ENCODE measurements around the gene CADM2.
"Not testable (repeated sequence)": the region's sequence is repeated elsewhere in the genome, so short reads cannot be mapped to it uniquely, and the experiment has no call there.

CADM2 gene

DNA sequence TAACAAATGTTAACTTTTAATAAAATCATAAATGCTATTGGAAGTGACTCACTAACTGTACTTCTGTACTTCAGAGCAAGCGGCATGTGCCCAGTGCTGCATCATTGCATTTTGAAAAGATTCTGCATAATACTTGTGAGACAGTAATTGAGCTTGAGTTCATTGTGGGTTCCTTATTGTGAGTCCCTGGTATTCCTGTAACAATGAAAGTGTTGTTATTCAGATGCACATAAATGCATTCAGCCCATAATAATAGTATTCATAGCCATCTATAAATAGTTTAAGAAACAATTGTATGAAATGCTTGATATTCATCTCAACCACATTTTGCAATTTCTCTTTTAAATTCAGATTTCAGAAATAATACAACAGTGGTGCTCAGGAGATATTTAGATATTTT lies 976.4 kb downstream of the CADM2 start:
- DNase-seq (ENCODE audit: low read depth, low spot score): no peak

GRCh38 chr3:85939074-85939482 lies 980.3 kb downstream of the CADM2 start:
- peak; percentile 76 for DNase-seq (ENCODE audit: low read depth, low spot score)

DNA sequence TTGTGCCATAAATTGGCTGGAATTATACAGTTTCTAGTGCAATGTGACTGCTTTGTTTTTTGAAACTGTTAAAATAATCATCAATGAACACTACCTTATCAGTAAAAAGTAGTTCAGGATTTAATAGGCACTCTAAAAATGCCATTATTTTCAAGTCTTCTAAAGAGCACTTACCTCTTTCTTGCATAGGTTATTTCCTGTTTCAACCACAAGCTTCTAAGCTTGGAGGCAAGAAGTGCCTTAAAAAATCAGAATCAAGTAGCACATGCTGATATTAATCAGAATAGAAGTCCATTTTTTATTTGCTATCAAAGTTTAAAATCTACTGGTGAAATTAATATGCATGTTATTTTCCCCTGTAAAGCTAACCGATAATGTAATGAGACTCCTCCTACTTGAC lies 991.6 kb downstream of the CADM2 start:
- DNase-seq (ENCODE audit: low read depth, low spot score): no peak

- no peak for DNase-seq (ENCODE audit: low read depth, low spot score)
Measured at GRCh38 chr3:85960793-85961192, 1002.0 kb downstream of the CADM2 start.

DNA sequence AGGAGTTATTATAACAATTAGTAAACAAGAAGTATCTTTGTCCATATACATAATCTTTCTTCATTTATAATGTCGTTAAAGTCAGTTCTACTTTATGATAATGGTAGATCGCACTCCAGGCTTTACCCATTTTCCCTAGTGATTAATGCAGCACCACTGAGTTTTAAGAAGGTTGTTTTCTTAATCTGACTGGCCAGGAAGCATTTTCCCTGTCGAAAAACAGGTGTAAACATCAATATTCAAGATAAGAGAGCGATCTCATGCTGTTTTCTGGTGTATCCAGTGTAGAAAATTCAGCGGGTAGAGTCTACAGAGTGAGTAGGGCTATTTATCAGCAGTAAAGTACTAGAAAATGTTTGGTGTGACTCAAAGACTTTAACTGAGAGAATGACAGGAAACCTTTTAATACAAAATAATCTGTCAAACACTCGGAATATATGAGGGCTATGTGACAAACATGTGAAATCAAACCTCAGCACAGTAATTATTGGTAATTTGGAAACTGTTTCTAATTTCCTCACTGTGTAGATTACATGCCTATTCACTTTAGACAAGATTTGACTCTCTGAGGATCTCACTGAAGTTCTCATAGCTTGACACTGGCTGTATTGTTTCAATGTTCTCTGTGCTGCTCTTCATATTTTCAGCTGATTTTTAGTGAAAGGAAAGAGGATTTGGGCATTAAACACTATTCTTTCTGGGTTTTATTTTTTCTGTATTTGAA lies 1019.0 kb downstream of the CADM2 start:
- DNase-seq (ENCODE audit: low read depth, low spot score): no peak

DNA sequence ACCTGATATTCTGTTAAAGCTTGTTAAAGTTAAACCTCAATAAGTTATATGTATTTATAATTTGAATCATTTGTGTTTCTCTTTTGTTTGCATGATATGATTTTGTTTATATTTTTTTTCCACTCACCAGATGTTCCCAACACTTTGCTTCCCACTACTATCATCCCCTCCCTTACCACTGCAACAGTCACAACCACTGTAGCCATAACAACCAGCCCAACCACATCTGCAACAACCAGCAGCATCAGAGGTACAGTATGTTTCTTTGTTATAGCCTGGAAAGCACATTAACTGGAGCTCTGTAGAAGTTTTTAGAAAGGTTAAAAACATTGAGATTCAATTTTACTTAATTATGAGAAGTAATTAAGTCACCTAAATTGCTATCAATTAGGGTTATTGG lies 1020.2 kb downstream of the CADM2 start:
- no peak for DNase-seq (ENCODE audit: low read depth, low spot score)

- not testable (repeated sequence) for DNase-seq (ENCODE audit: low read depth, low spot score)
Measured at GRCh38 chr3:85989581-85989980, 1030.8 kb downstream of the CADM2 start.

- DNase-seq (ENCODE audit: low read depth, low spot score): peak; percentile 19
Measured at GRCh38 chr3:86029590-86029989, 1070.8 kb downstream of the CADM2 start.

DNA sequence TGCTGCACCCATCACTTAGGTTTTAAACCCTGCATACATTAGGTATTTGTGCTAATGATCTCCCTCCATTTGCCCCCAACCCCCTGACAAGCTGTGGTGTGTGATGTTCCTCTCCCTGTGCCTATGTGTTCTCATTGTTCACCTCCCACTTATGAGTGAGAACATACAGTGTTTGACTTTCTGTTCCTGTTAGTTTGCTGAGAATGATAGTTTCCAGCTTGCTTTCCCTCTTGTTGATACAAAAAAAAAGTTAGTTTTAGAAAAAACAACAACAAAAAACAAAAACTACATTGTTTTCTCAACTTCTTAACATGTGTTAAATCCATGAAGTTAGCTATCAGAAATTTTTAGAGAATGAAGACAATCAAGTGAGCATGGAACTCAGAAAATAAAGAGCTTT lies 1079.1 kb downstream of the CADM2 start:
- DNase-seq (ENCODE audit: low read depth, low spot score): no peak

DNA sequence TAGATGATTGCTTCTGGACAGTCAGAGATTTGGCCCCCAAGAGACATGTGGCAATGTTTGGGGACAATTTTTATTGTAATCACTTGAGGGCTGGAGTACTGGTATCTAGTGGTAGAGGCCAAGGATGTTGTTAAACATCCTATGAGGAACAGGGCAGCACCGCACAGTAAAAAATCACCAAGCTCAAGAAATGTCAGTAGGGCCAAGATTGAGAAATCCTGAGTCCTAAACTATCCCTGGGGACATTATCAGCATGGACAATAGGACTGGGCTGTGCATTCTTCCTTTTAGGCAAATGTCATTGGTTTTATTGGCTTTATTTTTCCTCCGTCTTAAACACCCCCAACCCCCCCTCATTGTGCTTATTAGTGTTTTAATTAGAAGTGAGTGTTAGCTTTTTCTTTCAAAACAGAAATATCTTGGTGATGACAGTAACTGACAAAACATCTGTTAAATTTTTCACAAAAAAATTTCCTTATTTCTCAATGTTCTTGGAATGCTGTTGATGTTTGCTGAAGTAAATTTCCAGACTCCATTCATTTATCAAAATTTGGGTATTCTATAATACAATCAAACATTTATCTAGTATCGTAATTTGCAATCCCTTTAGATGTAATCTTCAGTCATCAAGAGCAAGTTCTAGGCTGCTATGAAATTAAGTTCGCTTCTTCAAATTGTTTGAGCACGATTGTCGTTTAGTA lies 1087.8 kb downstream of the CADM2 start:
- DNase-seq (ENCODE audit: low read depth, low spot score): no peak

DNA sequence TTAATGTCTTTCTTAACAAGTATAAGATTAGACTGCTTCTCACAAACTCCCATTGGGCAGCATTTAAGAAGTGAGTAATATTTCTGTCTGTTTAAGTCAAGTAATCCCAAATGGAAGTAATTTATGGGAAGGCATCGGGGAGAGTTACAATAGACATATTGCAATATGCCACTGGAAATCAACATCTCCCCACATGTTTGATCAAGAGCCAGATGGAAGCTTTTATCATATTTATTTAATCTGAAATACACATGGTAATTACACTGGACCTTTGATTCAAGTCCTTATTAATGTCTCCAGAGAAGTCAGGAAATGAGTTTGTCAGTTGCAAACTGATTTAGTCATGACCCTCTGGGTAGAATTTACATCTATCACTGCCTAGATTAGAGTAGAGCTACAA lies 1088.4 kb downstream of the CADM2 start:
- no peak for DNase-seq (ENCODE audit: low read depth, low spot score)

DNA sequence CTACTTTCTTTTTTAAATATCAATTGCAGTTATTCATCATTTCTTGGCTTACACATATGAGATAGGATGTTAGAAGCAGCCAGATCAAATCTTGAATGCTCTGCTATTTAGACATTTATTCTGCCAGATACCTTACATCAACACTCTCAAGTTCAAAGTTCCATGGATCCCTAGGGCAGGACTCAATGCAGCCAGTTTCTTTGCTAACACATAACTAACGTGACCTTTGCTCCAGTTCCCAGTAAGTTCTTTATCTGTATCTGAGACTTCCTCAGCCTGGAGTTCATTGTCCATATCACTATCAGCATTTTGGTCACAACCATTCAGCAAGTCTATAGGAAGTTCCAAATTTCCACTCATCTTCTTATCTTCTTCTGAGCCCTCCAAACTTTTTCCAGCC lies 1092.3 kb downstream of the CADM2 start:
- no peak for DNase-seq (ENCODE audit: low read depth, low spot score)

- DNase-seq (ENCODE audit: low read depth, low spot score): no peak
Measured at GRCh38 chr3:86056032-86056431, 1097.2 kb downstream of the CADM2 start.

DNA sequence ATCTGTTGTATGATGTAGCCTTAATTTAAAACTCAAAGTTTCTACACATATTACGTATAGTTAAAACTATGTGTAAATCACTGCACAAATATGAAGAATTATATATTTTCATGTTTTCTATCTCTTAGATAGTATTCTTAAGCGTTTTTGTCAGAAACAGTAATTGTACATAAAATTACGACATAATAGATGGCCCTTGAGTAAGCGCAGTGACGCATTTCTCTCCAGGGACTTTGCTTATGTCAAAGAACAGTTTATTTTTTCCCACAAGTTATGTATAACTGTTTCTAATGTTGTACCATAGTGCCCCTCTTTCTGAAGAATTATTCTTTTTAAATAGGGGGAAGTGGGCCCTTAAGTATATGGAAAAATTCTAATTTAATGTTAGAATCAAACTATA lies 1098.2 kb downstream of the CADM2 start:
- no peak for DNase-seq (ENCODE audit: low read depth, low spot score)

GRCh38 chr3:86073799-86074198 lies 1115.0 kb downstream of the CADM2 start:
- no peak for DNase-seq (ENCODE audit: low read depth, low spot score)

DNA sequence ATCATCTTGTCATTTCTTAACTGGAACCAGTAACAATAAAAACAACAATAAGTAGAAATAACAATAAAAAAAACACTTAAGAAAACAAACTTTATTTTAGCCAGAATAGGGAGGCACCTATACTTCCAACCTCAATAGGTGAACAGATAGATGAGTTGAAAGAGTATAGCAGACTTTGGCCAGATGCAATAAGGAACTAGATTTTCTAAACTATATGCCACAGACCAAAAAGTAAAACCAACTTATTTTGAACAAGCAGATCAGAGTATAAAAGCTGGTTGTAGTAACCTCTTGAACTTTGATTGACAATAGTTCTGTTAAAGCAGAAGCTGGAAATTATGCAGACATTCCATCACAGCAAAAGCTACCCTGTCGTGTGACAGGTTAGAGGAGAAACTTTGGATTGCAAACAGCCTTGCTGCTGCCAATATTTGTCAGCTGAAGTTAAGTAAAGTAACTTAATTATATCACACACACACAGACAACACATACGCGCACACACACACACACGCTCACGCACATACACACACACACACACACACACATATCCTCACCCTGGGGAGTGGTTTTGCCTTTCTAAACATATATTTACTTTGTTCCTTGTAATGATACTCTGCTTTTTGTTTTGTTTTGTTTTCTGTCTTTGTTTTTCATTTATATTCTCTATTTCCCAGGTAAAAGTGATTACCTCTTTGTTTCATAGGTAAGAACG lies 1128.5 kb downstream of the CADM2 start:
- DNase-seq (ENCODE audit: low read depth, low spot score): no peak

DNA sequence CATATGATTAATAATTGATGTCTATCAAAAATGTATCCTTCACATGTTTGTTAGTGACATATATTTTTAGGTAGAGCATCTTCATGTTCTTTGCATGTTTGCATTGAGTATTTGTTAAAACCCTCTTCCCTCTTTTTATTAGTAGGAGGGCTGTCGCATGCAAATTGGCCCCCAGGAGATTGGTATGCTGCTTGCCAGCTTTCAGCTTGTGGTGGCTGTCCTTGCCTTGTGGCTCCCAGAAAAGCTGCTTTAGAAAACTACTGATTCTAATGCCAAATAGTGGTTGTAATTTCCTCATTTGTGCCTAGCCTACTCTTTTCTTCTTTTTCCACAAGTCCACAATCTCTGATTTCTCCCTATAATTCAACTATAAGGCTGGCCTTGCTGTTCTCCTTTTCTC lies 1145.4 kb downstream of the CADM2 start:
- no peak for DNase-seq (ENCODE audit: low read depth, low spot score)

DNA sequence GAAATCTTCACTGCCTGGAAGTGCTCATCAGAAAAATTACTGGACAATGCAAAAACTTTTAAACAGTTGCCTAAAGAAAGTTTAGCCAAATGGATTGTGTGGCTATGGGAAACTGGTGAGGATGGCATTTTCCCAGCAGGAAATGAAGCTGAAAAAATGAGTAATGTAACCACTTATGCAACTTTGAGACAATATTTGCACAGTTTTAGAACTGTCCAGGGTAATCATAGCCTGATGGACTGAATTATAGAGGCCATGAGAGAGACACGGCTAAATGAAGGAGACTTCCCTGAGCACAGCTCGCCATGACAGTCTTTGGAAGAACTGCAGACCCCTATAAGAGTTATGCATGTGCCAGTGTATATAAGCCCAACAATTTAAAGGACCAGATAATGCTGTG lies 1150.6 kb downstream of the CADM2 start:
- no peak for DNase-seq (ENCODE audit: low read depth, low spot score)

Measured in astrocyte of the hippocampus (primary cell).